Measurements from ENCODE around the gene ZNF837. TPM values are rescaled to one million over a fixed set of nuclear protein-coding genes. Genes with fewer than 3 reads are reported as not detected.

The ZNF837 gene
- total RNA-seq, 1 donor: 1.7 TPM

DNA sequence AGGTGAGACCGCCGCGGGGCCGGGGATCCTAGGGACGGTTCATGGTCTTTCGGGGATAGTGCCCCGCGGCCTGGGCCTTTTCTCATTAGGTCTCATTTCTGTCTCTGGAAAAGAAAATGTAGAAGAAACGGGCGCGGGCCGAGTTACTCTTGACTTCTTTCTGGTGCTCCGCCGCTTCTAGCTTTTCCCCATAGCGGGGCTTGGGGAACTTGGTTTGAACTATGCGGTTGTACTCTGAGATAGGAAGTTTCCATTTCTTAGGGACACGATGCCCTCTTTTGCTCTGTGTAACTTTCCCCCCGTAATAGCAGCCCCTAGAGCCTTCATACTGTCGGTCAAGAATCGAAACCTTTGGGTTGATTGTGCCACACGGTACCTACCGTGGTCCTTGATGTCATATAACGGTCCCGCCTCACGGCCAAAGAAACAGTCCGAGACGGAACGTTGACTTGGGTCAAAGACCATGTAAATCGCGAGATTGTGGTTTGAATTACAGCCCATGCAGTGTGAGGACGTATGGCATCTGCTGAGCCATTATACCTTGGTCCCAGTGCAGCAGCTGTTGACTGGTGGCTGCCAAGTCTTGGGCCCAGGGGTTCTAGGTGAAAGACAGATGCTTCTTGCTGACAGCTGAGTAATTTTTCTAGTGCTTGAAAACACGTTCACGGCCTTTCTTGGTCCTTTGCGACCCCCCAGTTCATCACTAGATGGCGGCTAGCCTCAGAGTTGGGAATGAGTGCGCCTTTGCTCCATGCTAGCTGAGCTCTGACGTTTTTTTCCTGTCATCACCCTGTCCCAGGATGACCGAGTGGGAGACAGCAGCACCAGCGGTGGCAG, 6.7 kb upstream of the ZNF837 start:
- peak overlapping the region; percentile 84 for H3K4me3 ChIP-seq (ENCODE audit: low read depth, low read length)
- TF ChIP-seq, protein P1, sequence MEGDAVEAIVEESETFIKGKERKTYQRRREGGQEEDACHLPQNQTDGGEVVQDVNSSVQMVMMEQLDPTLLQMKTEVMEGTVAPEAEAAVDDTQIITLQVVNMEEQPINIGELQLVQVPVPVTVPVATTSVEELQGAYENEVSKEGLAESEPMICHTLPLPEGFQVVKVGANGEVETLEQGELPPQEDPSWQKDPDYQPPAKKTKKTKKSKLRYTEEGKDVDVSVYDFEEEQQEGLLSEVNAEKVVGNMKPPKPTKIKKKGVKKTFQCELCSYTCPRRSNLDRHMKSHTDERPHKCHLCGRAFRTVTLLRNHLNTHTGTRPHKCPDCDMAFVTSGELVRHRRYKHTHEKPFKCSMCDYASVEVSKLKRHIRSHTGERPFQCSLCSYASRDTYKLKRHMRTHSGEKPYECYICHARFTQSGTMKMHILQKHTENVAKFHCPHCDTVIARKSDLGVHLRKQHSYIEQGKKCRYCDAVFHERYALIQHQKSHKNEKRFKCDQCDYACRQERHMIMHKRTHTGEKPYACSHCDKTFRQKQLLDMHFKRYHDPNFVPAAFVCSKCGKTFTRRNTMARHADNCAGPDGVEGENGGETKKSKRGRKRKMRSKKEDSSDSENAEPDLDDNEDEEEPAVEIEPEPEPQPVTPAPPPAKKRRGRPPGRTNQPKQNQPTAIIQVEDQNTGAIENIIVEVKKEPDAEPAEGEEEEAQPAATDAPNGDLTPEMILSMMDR (IDR thresholded peaks at IDR 0.05; ENCODE audit: insufficient read depth, low read depth, low read length): no peak
- no peak for DNase-seq (ENCODE audit: low read depth)

DNA sequence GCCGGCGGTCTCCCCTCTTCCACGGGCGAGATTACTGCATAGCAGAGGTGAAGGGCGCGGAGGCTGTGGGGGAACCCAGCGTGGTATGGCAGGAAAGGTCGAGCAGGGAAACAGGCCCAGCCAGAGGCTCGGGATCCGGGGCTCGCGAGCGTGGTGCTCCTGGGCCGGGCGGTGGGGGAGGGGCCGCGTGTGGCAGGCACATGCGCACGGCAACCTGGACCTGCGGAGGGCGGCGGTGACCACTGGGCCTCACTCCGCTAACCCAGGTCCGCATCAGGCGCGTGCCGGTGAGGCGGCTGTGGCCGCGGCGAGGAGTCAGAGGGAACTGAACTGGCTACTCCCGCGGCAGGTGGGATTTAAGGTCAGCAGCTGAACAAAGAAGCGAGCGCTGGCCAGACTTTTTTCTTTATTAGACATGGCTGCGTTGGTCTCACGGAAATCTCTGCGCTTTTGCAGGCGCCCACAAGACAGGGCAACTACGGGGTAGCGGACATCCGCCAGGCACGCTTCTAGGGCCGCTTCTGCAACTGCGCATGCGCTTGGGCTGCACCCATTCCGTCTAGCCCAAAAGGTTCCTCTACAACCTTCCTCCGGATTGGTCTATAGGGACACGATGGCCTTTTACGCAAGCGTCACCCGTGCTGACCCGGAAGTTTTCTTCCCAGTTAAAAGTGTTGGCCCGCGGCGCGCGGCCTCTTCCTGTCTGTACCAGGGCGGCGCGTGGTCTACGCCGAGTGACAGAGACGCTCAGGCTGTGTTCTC, 5.9 kb upstream of the ZNF837 start, which contains the start of gene RPS5:
Gene RPS5, plus strand, starts transcription at position 694 of the 762 bp plus-strand sequence. CDS start 869 bp downstream, outside the sequence.
- DNase-seq (ENCODE audit: low read depth): peak; percentile 99
- TF ChIP-seq, protein P1 (IDR thresholded peaks at IDR 0.05; ENCODE audit: insufficient read depth, low read depth, low read length): no peak
- peak within 1 kb of the TSS; percentile 84 for H3K4me3 ChIP-seq (ENCODE audit: low read depth, low read length)

DNA sequence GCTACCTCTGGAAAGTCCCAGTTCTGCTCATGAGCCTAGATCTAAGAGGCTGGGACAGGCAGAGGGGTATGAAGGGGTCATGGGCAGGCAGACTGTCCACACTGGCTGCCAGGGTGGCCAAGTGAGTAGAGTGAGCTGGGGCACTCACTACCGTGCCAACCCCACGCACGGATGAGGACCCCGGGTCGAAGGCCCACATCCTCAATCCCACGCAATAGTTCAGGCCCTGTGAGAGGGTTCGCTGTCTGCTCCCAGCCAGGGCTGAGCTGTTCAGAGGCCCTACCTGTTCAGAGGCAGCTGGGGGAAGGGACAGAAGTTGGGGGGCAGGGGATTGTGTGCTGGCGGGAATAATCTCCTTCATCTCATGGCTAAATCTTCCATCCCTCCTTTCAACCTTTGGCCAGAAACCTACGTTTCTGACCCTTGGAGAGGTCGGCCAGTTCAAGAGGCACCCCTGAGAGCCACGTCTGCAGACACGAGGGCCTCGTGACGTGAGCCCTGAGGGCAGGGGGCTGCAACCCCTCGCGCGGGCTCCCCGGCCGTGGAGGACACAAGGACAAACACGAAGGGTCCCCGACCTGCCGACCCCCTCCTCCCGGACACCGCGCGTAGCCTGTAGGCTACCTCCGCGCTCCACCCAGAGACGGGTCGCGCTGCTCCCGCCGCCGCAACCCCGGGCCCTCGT, 5.2 kb upstream of the ZNF837 start:
- peak overlapping the region; percentile 84 for H3K4me3 ChIP-seq (ENCODE audit: low read depth, low read length)
- DNase-seq (ENCODE audit: low read depth): no peak
- TF ChIP-seq, protein P1 (IDR thresholded peaks at IDR 0.05; ENCODE audit: insufficient read depth, low read depth, low read length): no peak

DNA sequence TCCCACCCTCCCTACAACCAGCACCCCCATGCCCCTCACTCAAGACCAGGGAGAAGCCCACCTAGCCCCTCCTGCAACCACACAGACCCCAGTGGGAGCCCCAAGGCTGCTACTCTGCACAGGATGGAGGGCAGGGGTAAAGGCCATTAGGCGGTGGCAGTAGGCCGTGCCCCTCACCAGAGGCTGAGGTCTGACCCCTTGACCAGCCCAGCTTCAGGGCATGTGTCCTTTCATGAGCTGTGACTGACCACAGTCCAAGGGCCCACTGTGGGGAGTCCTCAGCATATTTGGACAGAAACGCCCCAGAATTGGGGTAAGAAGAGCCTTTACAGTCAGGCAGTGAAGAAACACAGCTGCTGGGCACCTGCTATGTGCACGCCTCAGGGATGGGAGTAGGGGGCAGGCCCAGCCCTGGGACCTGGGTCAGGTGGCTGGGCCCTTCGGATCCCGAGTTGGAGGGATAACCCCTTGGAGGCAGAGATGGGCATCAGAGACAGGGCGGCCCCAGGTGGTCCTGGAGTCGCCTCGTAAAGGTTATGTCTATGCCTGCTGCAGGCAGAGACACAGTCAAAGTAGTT, 4.6 kb upstream of the ZNF837 start:
- DNase-seq (ENCODE audit: low read depth): no peak
- TF ChIP-seq, protein P1 (IDR thresholded peaks at IDR 0.05; ENCODE audit: insufficient read depth, low read depth, low read length): no peak
- peak overlapping the region; percentile 84 for H3K4me3 ChIP-seq (ENCODE audit: low read depth, low read length)

DNA sequence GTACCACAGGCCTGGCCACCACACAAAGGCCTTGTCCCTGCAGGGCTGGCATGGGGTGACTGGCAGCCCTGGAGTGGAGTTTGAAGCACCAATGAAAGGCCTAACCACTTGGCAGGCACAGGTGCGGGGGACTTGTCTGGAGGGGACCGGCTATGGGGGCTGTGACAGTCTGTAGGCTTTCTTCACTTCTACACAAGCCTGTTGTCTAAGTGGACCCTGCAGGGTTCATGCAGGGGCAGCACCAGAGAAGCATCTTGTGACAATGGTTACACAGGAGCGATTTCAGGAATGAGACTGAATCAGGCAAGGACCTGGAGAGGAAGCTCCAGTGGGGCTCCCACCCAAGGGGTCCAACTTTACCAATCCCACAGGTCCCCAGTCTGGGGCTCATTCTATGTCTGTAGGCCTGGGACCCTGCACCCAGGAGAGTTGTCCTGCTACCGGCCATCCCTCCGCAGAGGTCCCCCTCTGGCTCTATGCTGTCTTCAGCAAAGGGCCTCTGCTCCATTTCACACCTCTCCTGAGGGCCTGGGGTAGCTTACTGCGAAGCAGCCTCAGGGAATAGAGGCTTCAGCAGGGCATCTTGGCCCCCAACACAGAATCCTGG, 2.3 kb upstream of the ZNF837 start:
- TF ChIP-seq, protein P1 (IDR thresholded peaks at IDR 0.05; ENCODE audit: insufficient read depth, low read depth, low read length): no peak

More for the DNA sequence above, 2.3 kb upstream of the ZNF837 start:
- DNase-seq (ENCODE audit: low read depth): no peak
- no peak overlapping the region for H3K4me3 ChIP-seq (ENCODE audit: low read depth, low read length)
